Measurements from ENCODE around the gene CCDC51. TPM values are rescaled to one million over a fixed set of nuclear protein-coding genes. Genes with fewer than 3 reads are reported as not detected.
"Not testable (repeated sequence)": the region's sequence is repeated elsewhere in the genome, so short reads cannot be mapped to it uniquely, and the experiment has no call there.

CCDC51 gene
- total RNA-seq, 1 donor from 2014 or later: 9.9 TPM

- H3K27me3 ChIP-seq (ENCODE audit: control insufficient read depth in 3 of 3, insufficient read depth in 3 of 3, low read length in 3 of 3): not testable (repeated sequence)
These were observed 34.1 kb upstream of the CCDC51 start for GRCh38 chr3:48474031-48474430.

GRCh38 chr3:48473617-48473952 lies 33.7 kb upstream of the CCDC51 start:
- Histone ChIP-seq H3K4me1 (ENCODE audit: control insufficient read depth in 3 of 3, insufficient read depth in 3 of 3, low read length in 3 of 3) (peaks cover 22 to 35% (median 28%) of the 10 kb centered on the region in 3 donors), H3K9ac (ENCODE audit: low read depth in 1 of 3, low read length in 3 of 3) (peak overlapping the region in 2 of 3 donors; percentile 70 to 90), H3K36me3 (ENCODE audit: control insufficient read depth in 3 of 3, insufficient read depth in 3 of 3, low read length in 3 of 3) (peaks cover 4 to 13% (median 9%) of the 10 kb centered on the region in 3 donors)

More at GRCh38 chr3:48474031-48474430, 34.1 kb upstream of the CCDC51 start:
- not testable (repeated sequence) for H3K27ac ChIP-seq (ENCODE audit: low read depth, low read length); H3K9me3 ChIP-seq (ENCODE audit: control insufficient read depth in 3 of 3, low read length in 3 of 3); H3K9ac ChIP-seq (ENCODE audit: low read depth in 1 of 3, low read length in 3 of 3); H3K36me3 ChIP-seq (ENCODE audit: control insufficient read depth in 3 of 3, insufficient read depth in 3 of 3, low read length in 3 of 3); H3K4me3 ChIP-seq (ENCODE audit: low read length in 3 of 3)
- H3K4me1 ChIP-seq (ENCODE audit: control insufficient read depth in 3 of 3, insufficient read depth in 3 of 3, low read length in 3 of 3): peaks cover 17 to 34% (median 23%) of the 10 kb centered on the region in 3 donors

GRCh38 chr3:48472923-48473616 lies 33.2 kb upstream of the CCDC51 start:
- peak overlapping the region; percentile 74 to 97 (median 92) for H3K4me3 ChIP-seq (ENCODE audit: low read length in 3 of 3)
- H3K27me3 ChIP-seq (ENCODE audit: control insufficient read depth in 3 of 3, insufficient read depth in 3 of 3, low read length in 3 of 3): no peaks in the 10 kb centered on the region
- peaks cover 8 to 18% (median 13%) of the 10 kb centered on the region in 3 donors for H3K36me3 ChIP-seq (ENCODE audit: control insufficient read depth in 3 of 3, insufficient read depth in 3 of 3, low read length in 3 of 3)
- no peaks in the 10 kb centered on the region for H3K9me3 ChIP-seq (ENCODE audit: control insufficient read depth in 3 of 3, low read length in 3 of 3)
- peak overlapping the region; percentile 72 to 90 (median 89) for H3K9ac ChIP-seq (ENCODE audit: low read depth in 1 of 3, low read length in 3 of 3)
- peaks cover 27 to 40% (median 33%) of the 10 kb centered on the region in 3 donors for H3K4me1 ChIP-seq (ENCODE audit: control insufficient read depth in 3 of 3, insufficient read depth in 3 of 3, low read length in 3 of 3)
- H3K27ac ChIP-seq (ENCODE audit: low read depth, low read length): peak overlapping the region; percentile 87

More at GRCh38 chr3:48473617-48473952, 33.7 kb upstream of the CCDC51 start:
- Histone ChIP-seq H3K9me3 (ENCODE audit: control insufficient read depth in 3 of 3, low read length in 3 of 3) (no peaks in the 10 kb centered on the region), H3K4me3 (ENCODE audit: low read length in 3 of 3) (peak overlapping the region in 2 of 3 donors; percentile 92 to 97), H3K27ac (ENCODE audit: low read depth, low read length) (peak overlapping the region; percentile 87), H3K27me3 (ENCODE audit: control insufficient read depth in 3 of 3, insufficient read depth in 3 of 3, low read length in 3 of 3) (no peaks in the 10 kb centered on the region)

- Histone ChIP-seq H3K4me3 (ENCODE audit: low read length in 3 of 3) (peak overlapping the region; percentile 74 to 97 (median 92)), H3K9me3 (ENCODE audit: control insufficient read depth in 3 of 3, low read length in 3 of 3) (no peaks in the 10 kb centered on the region), H3K36me3 (ENCODE audit: control insufficient read depth in 3 of 3, insufficient read depth in 3 of 3, low read length in 3 of 3) (peaks cover 13 to 18% (median 17%) of the 10 kb centered on the region in 3 donors), H3K27me3 (ENCODE audit: control insufficient read depth in 3 of 3, insufficient read depth in 3 of 3, low read length in 3 of 3) (no peaks in the 10 kb centered on the region), H3K27ac (ENCODE audit: low read depth, low read length) (peak overlapping the region; percentile 87), H3K4me1 (ENCODE audit: control insufficient read depth in 3 of 3, insufficient read depth in 3 of 3, low read length in 3 of 3) (peaks cover 32 to 45% (median 38%) of the 10 kb centered on the region in 3 donors), H3K9ac (ENCODE audit: low read depth in 1 of 3, low read length in 3 of 3) (peak overlapping the region; percentile 72 to 90 (median 89))
These were observed 32.7 kb upstream of the CCDC51 start for GRCh38 chr3:48472673-48472922.

- Histone ChIP-seq H3K9me3 (ENCODE audit: control insufficient read depth in 3 of 3, low read length in 3 of 3) (no peaks in the 10 kb centered on the region), H3K4me1 (ENCODE audit: control insufficient read depth in 3 of 3, insufficient read depth in 3 of 3, low read length in 3 of 3) (peaks cover 51 to 66% (median 60%) of the 10 kb centered on the region in 3 donors), H3K27me3 (ENCODE audit: control insufficient read depth in 3 of 3, insufficient read depth in 3 of 3, low read length in 3 of 3) (no peaks in the 10 kb centered on the region), H3K36me3 (ENCODE audit: control insufficient read depth in 3 of 3, insufficient read depth in 3 of 3, low read length in 3 of 3) (peaks cover 18 to 25% (median 23%) of the 10 kb centered on the region in 3 donors), H3K27ac (ENCODE audit: low read depth, low read length) (no peak overlapping the region), H3K4me3 (ENCODE audit: low read length in 3 of 3) (no peak overlapping the region), H3K9ac (ENCODE audit: low read depth in 1 of 3, low read length in 3 of 3) (peak overlapping the region in 2 of 3 donors; percentile 32 to 60)
These were observed 30.4 kb upstream of the CCDC51 start for GRCh38 chr3:48470286-48470685.

GRCh38 chr3:48469046-48469915 lies 29.4 kb upstream of the CCDC51 start:
- H3K27me3 ChIP-seq (ENCODE audit: control insufficient read depth in 3 of 3, insufficient read depth in 3 of 3, low read length in 3 of 3): no peaks in the 10 kb centered on the region
- H3K27ac ChIP-seq (ENCODE audit: low read depth, low read length): no peak overlapping the region
- H3K36me3 ChIP-seq (ENCODE audit: control insufficient read depth in 3 of 3, insufficient read depth in 3 of 3, low read length in 3 of 3): peaks cover 18 to 27% (median 23%) of the 10 kb centered on the region in 3 donors
- no peaks in the 10 kb centered on the region for H3K9me3 ChIP-seq (ENCODE audit: control insufficient read depth in 3 of 3, low read length in 3 of 3)
- H3K4me1 ChIP-seq (ENCODE audit: control insufficient read depth in 3 of 3, insufficient read depth in 3 of 3, low read length in 3 of 3): peaks cover 57 to 74% (median 69%) of the 10 kb centered on the region in 3 donors
- peak overlapping the region in 2 of 3 donors; percentile 12 to 25 for H3K9ac ChIP-seq (ENCODE audit: low read depth in 1 of 3, low read length in 3 of 3)
- peak overlapping the region in 1 of 3 donors; percentile 13 for H3K4me3 ChIP-seq (ENCODE audit: low read length in 3 of 3)

- H3K4me3 ChIP-seq (ENCODE audit: low read length in 3 of 3): no peak overlapping the region
- peaks cover 54 to 70% (median 67%) of the 10 kb centered on the region in 3 donors for H3K4me1 ChIP-seq (ENCODE audit: control insufficient read depth in 3 of 3, insufficient read depth in 3 of 3, low read length in 3 of 3)
- H3K27ac ChIP-seq (ENCODE audit: low read depth, low read length): peak overlapping the region; percentile 100
- peak overlapping the region; percentile 16 to 91 (median 57) for H3K9ac ChIP-seq (ENCODE audit: low read depth in 1 of 3, low read length in 3 of 3)
- H3K9me3 ChIP-seq (ENCODE audit: control insufficient read depth in 3 of 3, low read length in 3 of 3): no peaks in the 10 kb centered on the region
- H3K36me3 ChIP-seq (ENCODE audit: control insufficient read depth in 3 of 3, insufficient read depth in 3 of 3, low read length in 3 of 3): peaks cover 19 to 29% (median 23%) of the 10 kb centered on the region in 3 donors
- no peaks in the 10 kb centered on the region for H3K27me3 ChIP-seq (ENCODE audit: control insufficient read depth in 3 of 3, insufficient read depth in 3 of 3, low read length in 3 of 3)
These were observed 28.4 kb upstream of the CCDC51 start for GRCh38 chr3:48468329-48468731.

- Histone ChIP-seq H3K4me1 (ENCODE audit: control insufficient read depth in 3 of 3, insufficient read depth in 3 of 3, low read length in 3 of 3) (peaks cover 52 to 65% (median 62%) of the 10 kb centered on the region in 3 donors), H3K9me3 (ENCODE audit: control insufficient read depth in 3 of 3, low read length in 3 of 3) (no peaks in the 10 kb centered on the region), H3K9ac (ENCODE audit: low read depth in 1 of 3, low read length in 3 of 3) (peak overlapping the region; percentile 91 to 98 (median 92)), H3K27me3 (ENCODE audit: control insufficient read depth in 3 of 3, insufficient read depth in 3 of 3, low read length in 3 of 3) (no peaks in the 10 kb centered on the region), H3K4me3 (ENCODE audit: low read length in 3 of 3) (peak overlapping the region; percentile 84 to 90 (median 88)), H3K27ac (ENCODE audit: low read depth, low read length) (peak overlapping the region; percentile 100), H3K36me3 (ENCODE audit: control insufficient read depth in 3 of 3, insufficient read depth in 3 of 3, low read length in 3 of 3) (peaks cover 19 to 29% (median 23%) of the 10 kb centered on the region in 3 donors)
These were observed 27.8 kb upstream of the CCDC51 start for GRCh38 chr3:48467473-48468267.

- H3K27me3 ChIP-seq (ENCODE audit: control insufficient read depth in 3 of 3, insufficient read depth in 3 of 3, low read length in 3 of 3): no peaks in the 10 kb centered on the region
- H3K4me3 ChIP-seq (ENCODE audit: low read length in 3 of 3): peak overlapping the region; percentile 84 to 90 (median 88)
- peak overlapping the region; percentile 91 to 98 (median 92) for H3K9ac ChIP-seq (ENCODE audit: low read depth in 1 of 3, low read length in 3 of 3)
- peaks cover 19 to 29% (median 23%) of the 10 kb centered on the region in 3 donors for H3K36me3 ChIP-seq (ENCODE audit: control insufficient read depth in 3 of 3, insufficient read depth in 3 of 3, low read length in 3 of 3)
- H3K9me3 ChIP-seq (ENCODE audit: control insufficient read depth in 3 of 3, low read length in 3 of 3): no peaks in the 10 kb centered on the region
- peak overlapping the region; percentile 100 for H3K27ac ChIP-seq (ENCODE audit: low read depth, low read length)
- peaks cover 52 to 64% (median 60%) of the 10 kb centered on the region in 3 donors for H3K4me1 ChIP-seq (ENCODE audit: control insufficient read depth in 3 of 3, insufficient read depth in 3 of 3, low read length in 3 of 3)
These were observed 27.2 kb upstream of the CCDC51 start for GRCh38 chr3:48467110-48467454.
